22Rv1 (cell line): ENCODE measurements around the gene MTHFS.
A peak's percentile ranks its signal among the peaks of the same experiment; 100 is the strongest.

ENCODE experiments used
- H3K27ac ChIP-seq: fragments of 450-650 bp; 2 replicates; pipeline ENCODE4 v1.5.1; 2017
- ZFX ChIP-seq: fragments of 450-650 bp; IDR thresholded peaks from 2 replicates; pipeline ENCODE4 v1.6.1; 2017; ENCODE audit warnings: antibody characterized with exemption, borderline replicate concordance
- TF ChIP-seq, protein P1 (sequence below): fragments of 450-650 bp; IDR thresholded peaks from 2 replicates; pipeline ENCODE4 v1.5.1; 2017; ENCODE audit warnings: mild to moderate bottlenecking

Gene MTHFS

GRCh38 chr15:79897701-79898113 is 893 bp upstream of the MTHFS start:
- peak overlapping the region; percentile 84 for H3K27ac ChIP-seq
- TF ChIP-seq, protein P1, sequence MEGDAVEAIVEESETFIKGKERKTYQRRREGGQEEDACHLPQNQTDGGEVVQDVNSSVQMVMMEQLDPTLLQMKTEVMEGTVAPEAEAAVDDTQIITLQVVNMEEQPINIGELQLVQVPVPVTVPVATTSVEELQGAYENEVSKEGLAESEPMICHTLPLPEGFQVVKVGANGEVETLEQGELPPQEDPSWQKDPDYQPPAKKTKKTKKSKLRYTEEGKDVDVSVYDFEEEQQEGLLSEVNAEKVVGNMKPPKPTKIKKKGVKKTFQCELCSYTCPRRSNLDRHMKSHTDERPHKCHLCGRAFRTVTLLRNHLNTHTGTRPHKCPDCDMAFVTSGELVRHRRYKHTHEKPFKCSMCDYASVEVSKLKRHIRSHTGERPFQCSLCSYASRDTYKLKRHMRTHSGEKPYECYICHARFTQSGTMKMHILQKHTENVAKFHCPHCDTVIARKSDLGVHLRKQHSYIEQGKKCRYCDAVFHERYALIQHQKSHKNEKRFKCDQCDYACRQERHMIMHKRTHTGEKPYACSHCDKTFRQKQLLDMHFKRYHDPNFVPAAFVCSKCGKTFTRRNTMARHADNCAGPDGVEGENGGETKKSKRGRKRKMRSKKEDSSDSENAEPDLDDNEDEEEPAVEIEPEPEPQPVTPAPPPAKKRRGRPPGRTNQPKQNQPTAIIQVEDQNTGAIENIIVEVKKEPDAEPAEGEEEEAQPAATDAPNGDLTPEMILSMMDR, result no peak
- TF ChIP-seq ZFX, result no peak

- H3K27ac ChIP-seq, result peak overlapping the region; percentile 84
- TF ChIP-seq, protein P1, result no peak
- TF ChIP-seq ZFX, result no peak
Measured at GRCh38 chr15:79897380-79897678, 515 bp upstream of the MTHFS start.

DNA sequence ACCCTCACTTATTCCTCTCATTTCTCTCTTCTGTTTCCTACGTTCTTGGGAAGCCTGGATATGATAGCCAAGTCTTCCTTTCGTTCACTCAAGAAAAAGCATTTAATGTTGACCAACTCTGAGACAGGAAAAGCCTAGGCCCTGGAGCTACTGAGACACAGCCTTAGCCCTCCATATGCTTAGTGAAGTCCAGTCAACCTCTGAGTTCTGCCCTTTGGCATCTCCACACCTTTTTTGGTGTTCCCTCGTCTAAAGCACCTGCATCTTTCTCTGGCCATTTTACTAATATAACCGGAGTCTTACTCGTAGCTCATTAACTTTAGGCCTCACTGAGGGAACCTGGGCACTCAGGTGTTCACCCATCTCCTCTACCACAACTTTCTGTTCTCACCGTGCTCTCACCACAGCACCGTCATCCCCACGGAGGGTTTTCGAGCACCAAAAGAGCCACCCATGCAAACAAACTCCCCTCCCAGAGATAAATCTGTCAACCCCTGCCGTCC is 632 bp downstream of the MTHFS start:
- TF ChIP-seq, protein P1, result no peak
- no peak for TF ChIP-seq ZFX
- peak overlapping the region; percentile 84 for H3K27ac ChIP-seq

DNA sequence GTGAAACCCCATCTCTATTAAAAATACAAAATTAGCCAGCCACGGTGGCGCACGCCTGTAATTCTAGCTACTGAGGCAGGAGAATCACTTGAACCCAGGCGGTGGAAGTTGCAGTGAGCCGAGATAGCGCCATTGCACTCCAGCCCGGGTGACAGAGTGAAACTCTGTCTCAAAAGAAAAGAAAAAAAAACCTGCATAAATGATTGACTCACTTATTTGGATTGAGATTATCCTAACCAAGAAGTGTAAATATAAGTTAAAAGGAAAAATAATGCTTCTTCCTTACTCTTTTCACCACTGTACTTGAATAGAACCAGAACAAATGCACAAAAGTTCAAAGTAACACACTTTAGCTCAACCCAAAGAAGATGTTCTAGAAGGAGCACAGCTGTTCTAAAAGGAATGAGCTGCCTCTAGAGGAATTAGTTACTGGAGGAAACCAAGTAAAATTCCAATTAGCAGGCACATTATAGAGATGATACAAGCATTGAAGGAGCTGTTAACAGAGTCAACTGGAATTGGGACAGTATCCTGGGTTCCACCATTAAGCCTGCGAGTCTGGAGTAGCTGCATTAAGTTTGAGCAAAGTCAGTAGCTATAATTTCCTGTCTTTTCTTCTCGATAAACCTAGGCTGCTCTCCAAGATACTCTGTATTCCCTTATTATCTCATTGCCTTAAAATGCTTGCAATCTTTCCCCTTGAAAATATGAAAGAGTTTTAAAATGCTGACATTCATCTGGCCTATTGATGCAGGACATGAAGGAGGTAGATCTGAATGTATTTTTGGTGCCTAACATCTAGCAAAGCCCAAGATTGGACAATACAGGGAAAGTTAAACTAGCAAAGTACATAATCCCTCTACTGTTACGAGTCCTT is 9.5 kb downstream of the MTHFS start:
- no peak for TF ChIP-seq ZFX
- TF ChIP-seq, protein P1, result no peak

GRCh38 chr15:79886124-79886523 is 10.7 kb downstream of the MTHFS start:
- H3K27ac ChIP-seq, result no peak overlapping the region
- TF ChIP-seq, protein P1, result no peak
- TF ChIP-seq ZFX, result no peak

More for the DNA sequence above, 9.5 kb downstream of the MTHFS start:
- no peak overlapping the region for H3K27ac ChIP-seq

- H3K27ac ChIP-seq, result no peak overlapping the region
- TF ChIP-seq, protein P1, result no peak
- TF ChIP-seq ZFX, result no peak
Measured at GRCh38 chr15:79884204-79884596, 12.6 kb downstream of the MTHFS start.

- TF ChIP-seq ZFX, result no peak
- TF ChIP-seq, protein P1, result no peak
Measured at GRCh38 chr15:79883579-79884203, 13.1 kb downstream of the MTHFS start.

More at GRCh38 chr15:79883579-79884203, 13.1 kb downstream of the MTHFS start:
- H3K27ac ChIP-seq, result no peak overlapping the region
